Urothelium cell line (cell line): ENCODE data around the gene SLC35F3.
A peak's percentile ranks its signal among the peaks of the same experiment; 100 is the strongest.
"Not testable (repeated sequence)": the region's sequence is repeated elsewhere in the genome, so short reads cannot be mapped to it uniquely, and the experiment has no call there.

Experiments
- DNase-seq: peaks from one replicate; pipeline ENCODE4 v3.0.0; 2011; ENCODE audit warnings: low spot score, mixed read lengths
- FAIRE-seq: peaks from 2 replicates; lab custom pipeline; 2011; peaks lifted over from hg19 to GRCh38; lab: Jason Lieb, UNC

Gene SLC35F3

GRCh38 chr1:234337233-234337632, 432.8 kb downstream of the SLC35F3 start:
- FAIRE-seq, result no peak
- DNase-seq, result no peak

- FAIRE-seq, result no peak
- DNase-seq, result no peak
Observed at GRCh38 chr1:234340528-234340927, 436.1 kb downstream of the SLC35F3 start.

- FAIRE-seq (no peak), DNase-seq (no peak)
Observed at GRCh38 chr1:234342774-234343173, 438.3 kb downstream of the SLC35F3 start.

- DNase-seq (no peak), FAIRE-seq (no peak)
Observed at GRCh38 chr1:234345237-234345636, 440.8 kb downstream of the SLC35F3 start.

DNA sequence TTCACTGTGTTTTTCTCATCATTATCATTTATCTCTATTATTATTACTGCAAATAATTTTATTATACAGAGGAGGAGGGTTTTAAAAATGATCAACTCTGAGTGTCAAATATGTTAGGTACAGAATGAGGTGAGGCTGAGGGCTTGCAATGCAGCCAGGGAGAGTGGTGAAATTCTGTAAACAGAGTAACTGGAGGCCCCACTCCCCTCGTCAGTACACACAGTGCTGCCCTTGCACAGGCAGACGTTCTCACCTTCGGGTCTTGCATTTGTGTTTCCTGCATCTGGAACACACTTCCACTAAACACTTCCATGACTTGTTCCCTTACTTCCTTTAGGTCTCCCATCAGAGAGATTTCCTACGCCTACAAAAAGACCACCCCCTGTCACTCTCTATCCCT, 444.5 kb downstream of the SLC35F3 start:
- no peak for DNase-seq
- FAIRE-seq, result no peak

GRCh38 chr1:234355782-234356510, 451.5 kb downstream of the SLC35F3 start:
- DNase-seq, result no peak
- no peak for FAIRE-seq

DNA sequence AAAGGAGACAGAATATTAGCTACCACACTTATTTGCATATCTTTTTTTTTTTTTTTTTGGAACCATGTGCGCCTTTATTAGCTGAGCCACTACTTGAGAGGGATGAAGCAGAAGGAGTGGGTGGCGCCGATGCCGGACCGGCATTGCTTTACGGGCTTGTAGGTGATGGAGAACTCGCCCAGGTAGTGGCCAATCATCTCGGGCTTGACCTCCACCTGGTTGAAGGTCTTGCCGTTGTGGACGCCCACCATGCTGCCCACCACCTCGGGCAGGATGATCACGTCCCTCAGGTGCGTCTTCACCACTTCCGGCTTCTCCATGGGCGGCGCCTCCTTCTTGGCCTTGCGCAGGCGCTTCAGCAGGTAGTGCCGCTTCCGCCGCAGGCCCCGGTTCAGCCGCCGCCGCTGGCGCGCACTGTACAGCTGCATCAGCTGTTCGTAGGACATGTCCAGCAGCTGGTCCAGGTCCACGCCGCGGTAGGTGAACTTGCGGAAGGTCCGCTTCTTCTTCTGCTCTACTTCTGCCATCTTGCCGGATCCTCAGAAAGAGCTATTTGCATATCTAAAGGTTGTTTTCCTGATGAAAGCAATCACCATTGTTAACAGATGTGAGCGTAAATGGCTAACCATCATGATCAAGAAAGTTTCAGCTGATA, 452.3 kb downstream of the SLC35F3 start:
- FAIRE-seq, result not testable (repeated sequence)

GRCh38 chr1:234357831-234358230, 453.4 kb downstream of the SLC35F3 start:
- DNase-seq, result no peak
- FAIRE-seq, result no peak

More for the DNA sequence above, 452.3 kb downstream of the SLC35F3 start:
- peak; percentile 26 for DNase-seq

DNA sequence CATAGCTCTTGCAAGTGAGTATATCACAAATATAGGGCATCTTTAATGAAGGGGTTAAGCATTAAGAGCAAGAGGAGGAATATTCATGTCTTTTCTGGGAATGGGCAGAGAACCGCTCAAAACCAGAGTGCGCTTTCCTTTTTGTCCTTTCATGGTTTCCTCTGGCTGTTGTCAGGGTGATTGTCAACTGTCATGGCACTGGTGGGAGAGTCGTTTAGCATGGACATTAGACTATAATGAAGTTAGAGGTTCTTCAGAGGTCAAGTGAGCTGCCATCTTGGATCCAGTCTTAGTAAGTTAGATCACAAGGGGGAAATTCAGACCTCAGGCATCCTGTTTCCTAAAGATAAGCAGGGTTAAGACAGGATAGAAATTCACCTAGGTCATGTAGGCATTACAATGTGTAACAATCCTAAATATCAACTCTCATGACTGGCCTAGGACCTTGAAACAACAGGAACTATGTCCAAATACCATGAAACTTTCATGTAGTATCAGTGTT, 456.7 kb downstream of the SLC35F3 start:
- no peak for DNase-seq
- no peak for FAIRE-seq

DNA sequence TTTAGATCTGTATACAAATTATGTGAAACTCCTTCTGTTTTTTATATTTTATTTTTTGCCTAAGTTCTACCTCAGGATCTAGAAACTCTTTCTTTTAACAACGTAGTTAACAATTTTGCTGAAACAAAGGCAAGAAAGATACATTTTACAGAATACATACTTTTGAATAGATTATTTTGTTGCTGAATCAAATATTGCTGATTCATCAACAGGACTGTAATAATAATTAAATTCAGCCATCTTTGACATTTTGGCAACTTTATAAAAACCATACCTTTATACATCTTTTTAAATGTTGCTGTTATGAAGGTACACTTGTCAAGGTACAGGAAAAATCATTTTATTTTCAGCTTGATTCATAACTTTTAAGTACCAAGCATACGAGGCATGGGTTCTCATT, 458.1 kb downstream of the SLC35F3 start:
- DNase-seq (no peak), FAIRE-seq (no peak)

- FAIRE-seq, result no peak
- no peak for DNase-seq
Observed at GRCh38 chr1:234368320-234369032, 464.0 kb downstream of the SLC35F3 start.

DNA sequence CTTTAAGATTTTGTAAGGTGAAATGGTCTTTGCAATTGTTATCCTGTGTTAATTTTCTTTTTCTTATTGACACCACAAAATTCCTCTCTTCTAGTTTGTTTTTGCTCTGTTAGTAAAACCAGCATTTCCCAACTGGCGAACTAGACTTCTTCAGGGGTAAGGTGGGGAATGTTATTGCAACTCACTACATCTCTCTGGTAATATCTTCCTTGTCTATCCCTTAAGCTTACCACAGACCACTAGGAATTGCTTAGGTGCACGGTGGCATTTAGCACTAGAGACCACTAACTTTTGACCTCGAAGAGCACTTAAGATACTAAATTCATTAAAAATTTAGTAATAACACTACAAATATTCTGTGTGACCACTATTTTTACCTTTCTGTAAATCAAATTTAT, 464.6 kb downstream of the SLC35F3 start:
- FAIRE-seq, result no peak

GRCh38 chr1:234369784-234370183, 465.3 kb downstream of the SLC35F3 start:
- FAIRE-seq (no peak), DNase-seq (no peak)

More for the DNA sequence above, 464.6 kb downstream of the SLC35F3 start:
- no peak for DNase-seq

DNA sequence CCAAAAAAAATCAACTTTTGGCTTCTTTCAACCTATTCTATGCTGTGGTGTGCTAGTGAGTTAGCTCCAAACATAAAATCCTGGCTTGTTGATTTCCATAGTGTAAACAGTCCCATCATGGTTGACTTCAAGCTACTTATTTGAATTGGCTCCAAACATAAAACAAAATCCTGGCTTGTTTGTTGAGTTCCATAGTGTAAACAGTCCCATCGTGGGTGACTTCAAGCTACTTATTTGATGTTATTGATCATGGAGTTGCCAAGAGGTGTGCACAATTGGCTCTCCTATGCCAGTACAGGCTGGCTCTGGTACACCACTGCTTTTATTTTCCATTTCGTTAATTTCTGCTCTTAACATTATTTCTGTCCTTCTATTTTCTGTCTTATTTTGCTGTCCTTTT, 466.9 kb downstream of the SLC35F3 start:
- no peak for FAIRE-seq
- no peak for DNase-seq

- FAIRE-seq (no peak), DNase-seq (no peak)
Observed at GRCh38 chr1:234372011-234372757, 467.7 kb downstream of the SLC35F3 start.

DNA sequence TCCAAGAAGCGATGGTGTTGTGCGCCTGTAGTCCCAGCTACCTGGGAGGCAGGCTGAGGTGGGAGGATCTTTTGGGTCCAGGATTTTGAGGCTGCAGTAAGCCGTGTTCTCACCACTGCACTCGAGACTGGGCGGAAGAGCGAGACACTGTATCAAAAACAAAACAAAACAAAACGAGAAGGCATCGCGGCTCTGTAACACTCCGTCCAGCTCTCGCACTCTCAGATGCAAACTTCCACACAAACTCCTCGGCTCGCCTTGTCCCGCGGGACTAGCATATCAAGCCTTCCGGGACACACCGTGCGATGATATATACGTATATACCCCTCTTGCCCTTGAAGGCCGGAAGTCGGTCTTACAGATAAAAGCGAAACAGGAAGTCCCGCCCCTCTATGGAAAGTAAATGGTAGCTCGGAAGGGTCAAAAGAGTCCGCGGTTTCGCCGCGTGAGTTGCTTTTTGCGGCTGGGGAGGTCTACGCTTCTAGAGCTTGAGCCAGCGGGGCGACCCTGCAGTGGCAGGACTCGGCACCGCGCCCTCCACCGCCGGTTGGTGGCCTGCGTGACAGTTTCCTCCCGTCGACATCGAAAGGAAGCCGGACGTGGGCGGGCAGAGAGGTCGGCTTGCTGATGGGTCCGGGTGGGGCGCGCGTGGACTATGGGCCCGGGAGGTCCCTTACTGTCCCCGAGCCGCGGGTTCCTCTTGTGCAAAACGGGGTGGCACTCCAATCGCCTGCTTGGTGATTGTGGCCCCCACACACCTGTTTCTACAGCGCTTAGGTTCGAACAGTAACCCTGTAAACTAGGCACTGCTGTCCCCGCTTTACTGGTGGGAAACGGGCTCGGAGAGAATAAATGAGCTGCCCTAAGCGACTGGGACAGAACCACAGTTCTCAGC, 468.8 kb downstream of the SLC35F3 start, which contains the start of gene COA6:
TSS of gene COA6 (plus strand) at position 393 of the 895 bp plus-strand sequence. CDS start at position 404, 11 bp downstream.
- DNase-seq (peak; percentile 87), FAIRE-seq (no peak)

GRCh38 chr1:234373959-234374254, 469.4 kb downstream of the SLC35F3 start:
- DNase-seq (no peak), FAIRE-seq (no peak)
